KMS-11 (cell line): ENCODE results near the gene PFDN1.

Source experiments
- H2AFZ ChIP-seq: fragments of 200-600 bp; sonication (generic); 2 replicates; pipeline ENCODE4 v1.6.1; 2016; ENCODE audit warnings: antibody characterized with exemption, mixed run types, low read depth
- H3K27ac ChIP-seq: fragments of 200-600 bp; sonication (generic); 2 replicates; pipeline ENCODE4 v1.6.1; 2016; ENCODE audit warnings: mild to moderate bottlenecking, mixed run types
- H3K27me3 ChIP-seq: fragments of 200-600 bp; sonication (generic); 2 replicates; pipeline ENCODE4 v1.6.1; 2017; ENCODE audit warnings: mild to moderate bottlenecking, low read depth, mixed run types, moderate library complexity; ENCODE audit not compliant: insufficient read depth
- H3K36me3 ChIP-seq: fragments of 200-600 bp; sonication (generic); 2 replicates; pipeline ENCODE4 v1.6.1; 2017; ENCODE audit warnings: mild to moderate bottlenecking, mixed run types; ENCODE audit not compliant: insufficient read depth
- H3K4me1 ChIP-seq: fragments of 200-600 bp; sonication (generic); 2 replicates; pipeline ENCODE4 v1.6.1; 2016; ENCODE audit warnings: mild to moderate bottlenecking, low read depth, mixed run types; ENCODE audit not compliant: poor library complexity, severe bottlenecking
- H3K4me2 ChIP-seq: fragments of 200-600 bp; sonication (generic); 2 replicates; pipeline ENCODE4 v1.7.0; 2016; ENCODE audit warnings: mild to moderate bottlenecking, mixed run types
- H3K4me3 ChIP-seq: fragments of 200-600 bp; sonication (generic); IDR thresholded peaks from 2 replicates; pipeline ENCODE4 v1.6.1; 2017; ENCODE audit warnings: low read depth, low read length, mixed read lengths; ENCODE audit not compliant: insufficient read depth
- H3K79me2 ChIP-seq: fragments of 200-600 bp; sonication (generic); 2 replicates; pipeline ENCODE4 v1.6.1; 2016; ENCODE audit warnings: low read depth, mixed run types; ENCODE audit not compliant: insufficient read depth
- H3K9ac ChIP-seq: fragments of 200-600 bp; sonication (generic); 2 replicates; pipeline ENCODE4 v1.6.1; 2016; ENCODE audit warnings: mild to moderate bottlenecking, mixed run types
- H4K20me1 ChIP-seq: fragments of 200-600 bp; sonication (generic); 2 replicates; pipeline ENCODE4 v1.6.1; 2016; ENCODE audit warnings: mild to moderate bottlenecking, mixed run types; ENCODE audit not compliant: insufficient read depth
- CTCF ChIP-seq: fragments of 200-600 bp; sonication (generic); conservative IDR thresholded peaks from 2 replicates; pipeline ENCODE4 v1.6.1; 2017; ENCODE audit warnings: low read depth, mild to moderate bottlenecking, antibody characterized with exemption, low read length, moderate library complexity, mixed read lengths

PFDN1 gene

GRCh38 chr5:140243706-140244250 lies 59.1 kb downstream of the PFDN1 start:
- Histone ChIP-seq H2AFZ (no peak overlapping the region), H3K4me2 (no peak overlapping the region), H4K20me1 (no peaks in the 10 kb centered on the region), H3K27ac (no peak overlapping the region), H3K27me3 (no peaks in the 10 kb centered on the region), H3K9ac (no peak overlapping the region), H3K36me3 (no peaks in the 10 kb centered on the region), H3K4me3 (no peak overlapping the region), H3K79me2 (no peaks in the 10 kb centered on the region), H3K4me1 (no peaks in the 10 kb centered on the region)
- no peak for TF ChIP-seq CTCF

GRCh38 chr5:140242890-140243585 lies 59.9 kb downstream of the PFDN1 start:
- H3K27ac ChIP-seq = no peak overlapping the region
- no peak overlapping the region for H3K9ac ChIP-seq
- no peaks in the 10 kb centered on the region for H3K79me2 ChIP-seq

GRCh38 chr5:140242099-140242498 lies 60.8 kb downstream of the PFDN1 start:
- Histone ChIP-seq H3K27me3 (no peaks in the 10 kb centered on the region), H4K20me1 (no peaks in the 10 kb centered on the region), H3K79me2 (no peaks in the 10 kb centered on the region), H3K27ac (no peak overlapping the region), H3K9ac (no peak overlapping the region), H3K4me3 (no peak overlapping the region), H3K4me1 (no peaks in the 10 kb centered on the region), H2AFZ (no peak overlapping the region), H3K36me3 (no peaks in the 10 kb centered on the region), H3K4me2 (no peak overlapping the region)
- TF ChIP-seq CTCF = no peak

More at GRCh38 chr5:140242890-140243585, 59.9 kb downstream of the PFDN1 start:
- TF ChIP-seq CTCF = no peak
- H3K4me2 ChIP-seq = no peak overlapping the region
- no peaks in the 10 kb centered on the region for H3K36me3 ChIP-seq
- H4K20me1 ChIP-seq = no peaks in the 10 kb centered on the region
- H3K4me1 ChIP-seq = no peaks in the 10 kb centered on the region
- H3K4me3 ChIP-seq = no peak overlapping the region
- no peak overlapping the region for H2AFZ ChIP-seq
- H3K27me3 ChIP-seq = no peaks in the 10 kb centered on the region

- Histone ChIP-seq H3K4me2 (no peak overlapping the region), H3K27me3 (no peaks in the 10 kb centered on the region), H2AFZ (no peak overlapping the region), H3K79me2 (no peaks in the 10 kb centered on the region), H3K36me3 (no peaks in the 10 kb centered on the region), H4K20me1 (no peaks in the 10 kb centered on the region), H3K4me1 (no peaks in the 10 kb centered on the region), H3K4me3 (no peak overlapping the region), H3K27ac (no peak overlapping the region), H3K9ac (no peak overlapping the region)
- TF ChIP-seq CTCF = no peak
Measured at GRCh38 chr5:140240987-140241706, 61.8 kb downstream of the PFDN1 start.
